Measurements from ENCODE around the gene ZBED2.

DNA sequence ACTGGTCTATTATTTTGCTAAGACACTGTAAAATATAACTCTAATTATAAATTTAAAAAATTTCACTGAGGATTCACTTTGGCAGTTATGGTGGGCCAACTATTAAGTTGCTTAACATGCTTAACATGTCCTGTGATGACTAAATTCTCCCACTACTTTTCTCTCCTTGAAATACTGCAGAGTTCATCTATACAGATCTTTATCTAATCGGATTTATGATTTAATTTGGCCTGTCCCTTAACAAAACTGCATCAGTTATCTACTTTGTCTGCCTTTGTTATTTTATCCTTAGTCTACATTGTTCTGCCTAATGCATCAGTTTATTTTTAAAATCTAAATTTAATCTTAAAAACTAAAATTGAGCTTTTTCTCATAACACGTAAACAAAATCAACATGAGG is 26.8 kb downstream of the ZBED2 start:
- TF ChIP-seq, protein P1, sequence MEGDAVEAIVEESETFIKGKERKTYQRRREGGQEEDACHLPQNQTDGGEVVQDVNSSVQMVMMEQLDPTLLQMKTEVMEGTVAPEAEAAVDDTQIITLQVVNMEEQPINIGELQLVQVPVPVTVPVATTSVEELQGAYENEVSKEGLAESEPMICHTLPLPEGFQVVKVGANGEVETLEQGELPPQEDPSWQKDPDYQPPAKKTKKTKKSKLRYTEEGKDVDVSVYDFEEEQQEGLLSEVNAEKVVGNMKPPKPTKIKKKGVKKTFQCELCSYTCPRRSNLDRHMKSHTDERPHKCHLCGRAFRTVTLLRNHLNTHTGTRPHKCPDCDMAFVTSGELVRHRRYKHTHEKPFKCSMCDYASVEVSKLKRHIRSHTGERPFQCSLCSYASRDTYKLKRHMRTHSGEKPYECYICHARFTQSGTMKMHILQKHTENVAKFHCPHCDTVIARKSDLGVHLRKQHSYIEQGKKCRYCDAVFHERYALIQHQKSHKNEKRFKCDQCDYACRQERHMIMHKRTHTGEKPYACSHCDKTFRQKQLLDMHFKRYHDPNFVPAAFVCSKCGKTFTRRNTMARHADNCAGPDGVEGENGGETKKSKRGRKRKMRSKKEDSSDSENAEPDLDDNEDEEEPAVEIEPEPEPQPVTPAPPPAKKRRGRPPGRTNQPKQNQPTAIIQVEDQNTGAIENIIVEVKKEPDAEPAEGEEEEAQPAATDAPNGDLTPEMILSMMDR (conservative IDR thresholded peaks at IDR 0.05), result no peak
- TF ChIP-seq ZFX (IDR thresholded peaks at IDR 0.05), result no peak
